ENCODE data around the gene MACROD2. TPM values are rescaled to one million over a fixed set of nuclear protein-coding genes. Genes with fewer than 3 reads are reported as not detected.

Gene MACROD2
- total RNA-seq, 2 donors from 2014 or later: 8.3 to 21.8 TPM

DNA sequence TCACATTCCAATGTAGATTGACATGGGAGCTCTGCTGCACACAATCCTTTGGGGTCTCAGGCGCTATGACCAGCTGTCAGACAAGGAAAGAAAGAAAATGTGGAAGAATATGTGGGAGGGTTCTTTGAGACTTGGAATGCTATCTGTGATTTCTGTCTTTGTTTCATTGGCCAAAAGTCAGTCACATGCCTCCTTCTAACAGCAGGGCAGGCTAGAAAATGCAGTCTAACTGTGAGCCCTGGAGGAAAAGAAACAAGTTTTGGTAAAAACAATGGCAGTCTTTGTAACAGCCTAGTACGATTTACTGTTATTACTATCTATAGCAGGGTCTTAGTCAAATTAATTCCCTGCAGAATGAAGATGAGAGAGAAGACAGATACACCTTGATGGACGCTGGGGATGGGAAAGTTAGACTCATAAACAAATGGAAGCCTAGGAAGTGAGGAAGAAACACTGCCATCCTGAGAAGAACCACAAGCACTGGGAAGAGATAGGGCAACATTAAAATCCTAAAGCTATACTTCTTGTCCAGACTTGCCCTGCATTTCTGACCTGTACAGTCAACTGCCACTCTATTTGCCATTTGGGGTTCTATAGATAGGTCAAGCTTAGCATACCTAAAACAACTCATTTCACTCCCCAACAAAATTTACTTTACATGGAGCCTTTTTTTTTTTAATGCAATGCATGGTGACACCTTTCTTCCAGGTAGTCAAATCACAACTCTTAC is 1744.9 kb downstream of the MACROD2 start:
- TF ChIP-seq CTCF (IDR thresholded peaks at IDR 0.05) (no peak), POLR2A (IDR thresholded peaks at IDR 0.05) (no peak)
- intact Hi-C loops (cut with DNase I): no loop called here
- Histone ChIP-seq H3K27me3 (no peaks in the 10 kb centered on the region), H3K27ac (no peak overlapping the region), H3K4me1 (no peaks in the 10 kb centered on the region), H3K36me3 (replicated peaks in 1 of 2; ENCODE audit: insufficient read depth in 1 of 2, low read depth in 2 of 2) (no peaks in the 10 kb centered on the region), H3K9me3 (no peaks in the 10 kb centered on the region), H3K4me3 (no peak overlapping the region)
- DNase-seq (no peak), ATAC-seq (no peak)
- 74 to 81% methylated on average over 3 of the region's 3 CpGs for WGBS, 2 donors

DNA sequence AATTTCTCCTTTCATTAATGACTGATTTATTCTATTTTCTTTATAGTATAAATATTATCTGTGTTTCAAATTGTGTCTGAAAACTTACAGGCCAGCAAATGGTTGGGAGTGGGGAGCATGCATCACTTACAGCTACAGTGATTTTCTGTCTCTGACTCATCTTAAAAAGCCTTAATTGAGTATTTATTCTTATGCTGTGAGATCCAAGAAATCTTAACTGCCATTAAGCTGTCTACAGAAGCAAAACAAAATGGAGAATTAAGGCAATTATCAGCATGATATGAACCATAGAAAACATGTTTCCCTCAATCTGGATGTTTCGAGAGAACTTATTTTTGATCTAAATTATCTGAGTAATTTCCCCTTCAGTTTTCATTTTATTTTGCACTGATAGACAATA is 1746.8 kb downstream of the MACROD2 start:
- H3K9me3 ChIP-seq: no peaks in the 10 kb centered on the region
- no peaks in the 10 kb centered on the region for H3K27me3 ChIP-seq
- no peak overlapping the region for H3K4me3 ChIP-seq
- no peak for TF ChIP-seq CTCF (IDR thresholded peaks at IDR 0.05)
- TF ChIP-seq POLR2A (IDR thresholded peaks at IDR 0.05): no peak
- H3K4me1 ChIP-seq: no peaks in the 10 kb centered on the region
- 97 to 100% methylated on average over 1 of the region's 1 CpG for WGBS, 2 donors
- intact Hi-C loops (cut with DNase I): no loop called here
- no peak for ATAC-seq
- no peak for DNase-seq
- no peaks in the 10 kb centered on the region for H3K36me3 ChIP-seq (replicated peaks in 1 of 2; ENCODE audit: insufficient read depth in 1 of 2, low read depth in 2 of 2)
- H3K27ac ChIP-seq: no peak overlapping the region

- H3K27ac ChIP-seq: no peak overlapping the region
- H3K36me3 ChIP-seq (replicated peaks in 1 of 2; ENCODE audit: insufficient read depth in 1 of 2, low read depth in 2 of 2): no peaks in the 10 kb centered on the region
- H3K9me3 ChIP-seq: no peaks in the 10 kb centered on the region
- no peaks in the 10 kb centered on the region for H3K27me3 ChIP-seq
- 54 to 70% methylated on average over 1 of the region's 1 CpG for WGBS, 2 donors
- TF ChIP-seq POLR2A (IDR thresholded peaks at IDR 0.05) (no peak), CTCF (IDR thresholded peaks at IDR 0.05) (no peak)
- ATAC-seq (no peak), DNase-seq (no peak)
- no peak overlapping the region for H3K4me3 ChIP-seq
- intact Hi-C loops (cut with DNase I): no loop called here
- H3K4me1 ChIP-seq: no peaks in the 10 kb centered on the region
Measured at GRCh38 chr20:15742627-15743026, 1747.3 kb downstream of the MACROD2 start.

DNA sequence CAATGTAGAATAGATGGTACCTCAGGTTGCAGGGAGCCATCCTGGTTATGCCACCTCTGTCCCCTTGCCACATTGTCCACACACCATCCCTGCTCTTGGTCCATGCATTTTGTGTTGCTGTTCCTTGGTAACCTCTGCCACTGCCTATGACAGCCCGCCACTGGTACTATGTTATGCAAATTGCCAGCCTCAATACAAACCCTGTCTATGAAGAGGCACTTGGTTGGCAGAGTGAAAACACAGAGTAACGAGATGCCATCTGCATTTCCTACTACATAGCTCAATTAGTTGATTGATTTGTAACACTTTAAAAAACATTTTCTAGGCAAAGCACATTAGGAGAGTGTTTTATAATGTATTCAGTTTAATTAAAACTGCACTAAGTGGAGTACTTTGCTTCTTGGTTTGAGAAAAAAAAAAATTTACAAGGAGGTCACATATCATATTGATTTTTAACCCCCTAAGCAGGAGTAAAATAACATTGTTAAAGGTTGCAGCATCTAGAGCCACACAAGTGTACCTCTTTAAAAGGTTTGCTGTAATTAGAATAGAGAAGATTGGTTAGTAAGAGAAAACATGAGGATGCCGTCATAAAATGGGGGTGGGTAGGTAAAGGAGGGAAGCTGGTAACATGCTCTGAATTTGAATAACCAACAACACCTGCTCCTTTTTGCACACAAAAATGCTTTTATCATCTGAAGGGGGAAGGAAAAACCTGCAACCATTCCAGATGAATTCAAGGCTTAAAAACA is 1760.9 kb downstream of the MACROD2 start:
- Histone ChIP-seq H3K9me3 (no peaks in the 10 kb centered on the region), H3K36me3 (replicated peaks in 1 of 2; ENCODE audit: insufficient read depth in 1 of 2, low read depth in 2 of 2) (no peaks in the 10 kb centered on the region), H3K4me3 (no peak overlapping the region), H3K4me1 (no peaks in the 10 kb centered on the region), H3K27ac (no peak overlapping the region), H3K27me3 (no peaks in the 10 kb centered on the region)
- intact Hi-C loops (cut with DNase I): no loop called here
- WGBS, 2 donors: 65 to 66% methylated on average over 3 of the region's 3 CpGs
- DNase-seq (no peak), ATAC-seq (no peak)
- TF ChIP-seq POLR2A (IDR thresholded peaks at IDR 0.05) (no peak), CTCF (IDR thresholded peaks at IDR 0.05) (no peak)

Measured in body of pancreas (tissue), 4 donors.